Measurements from ENCODE around the gene HNRNPCL1. TPM values are rescaled to one million over a fixed set of nuclear protein-coding genes. Genes with fewer than 3 reads are reported as not detected.

Gene HNRNPCL1
- total RNA-seq, 1 donor, result not detected

- DNase-seq (ENCODE audit: low read depth), result no peak
- TF ChIP-seq CTCF (IDR thresholded peaks at IDR 0.05; ENCODE audit: insufficient read depth, low read depth, low read length), result no peak
- no peak overlapping the region for H3K4me3 ChIP-seq (ENCODE audit: low read depth, low read length)
Observed at GRCh38 chr1:12810691-12811408, 37.7 kb downstream of the HNRNPCL1 start.

DNA sequence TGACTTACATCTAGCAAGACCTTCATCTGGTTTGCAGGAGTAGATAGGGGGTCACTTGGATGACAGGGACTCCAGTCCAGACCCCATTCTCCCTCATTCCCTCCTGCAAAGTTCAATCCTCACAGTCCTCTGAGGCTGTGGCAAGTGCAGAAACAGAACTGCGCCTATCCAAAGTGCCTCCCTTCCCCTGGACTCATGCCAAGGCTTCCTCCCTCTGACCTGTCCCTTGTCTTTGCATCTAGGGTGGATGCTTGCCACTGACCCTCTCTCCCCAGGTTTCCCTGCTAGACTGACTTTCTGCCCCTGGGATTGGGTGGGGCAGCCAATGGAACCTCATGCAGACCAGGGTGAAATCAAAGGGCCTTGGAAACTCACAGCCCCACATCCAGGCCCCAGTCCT is 38.6 kb downstream of the HNRNPCL1 start:
- no peak overlapping the region for H3K4me3 ChIP-seq (ENCODE audit: low read depth, low read length)
- TF ChIP-seq CTCF (IDR thresholded peaks at IDR 0.05; ENCODE audit: insufficient read depth, low read depth, low read length), result no peak
- DNase-seq (ENCODE audit: low read depth), result no peak

DNA sequence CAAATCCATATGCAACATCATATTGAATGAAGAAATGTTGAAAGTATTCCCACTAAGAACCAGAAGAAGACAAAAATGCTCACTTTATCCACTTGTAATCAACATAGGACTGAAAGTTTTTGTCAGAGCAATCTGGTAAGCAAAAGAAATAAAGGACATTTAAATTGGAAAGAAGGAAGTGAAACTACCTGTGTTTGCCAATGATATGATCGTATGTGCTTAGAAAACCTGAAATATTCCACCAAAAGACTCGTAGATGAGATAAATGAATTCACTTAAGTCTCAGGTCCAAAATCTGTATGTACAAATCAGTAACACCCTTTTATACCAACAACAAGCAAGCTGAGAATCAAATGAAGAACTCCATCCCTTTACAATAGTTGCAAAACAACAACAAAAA is 48.8 kb downstream of the HNRNPCL1 start:
- H3K4me3 ChIP-seq (ENCODE audit: low read depth, low read length), result no peak overlapping the region
- TF ChIP-seq CTCF (IDR thresholded peaks at IDR 0.05; ENCODE audit: insufficient read depth, low read depth, low read length), result no peak
- DNase-seq (ENCODE audit: low read depth), result no peak

GRCh38 chr1:12798911-12799310 is 49.6 kb downstream of the HNRNPCL1 start:
- no peak for DNase-seq (ENCODE audit: low read depth)
- no peak overlapping the region for H3K4me3 ChIP-seq (ENCODE audit: low read depth, low read length)
- no peak for TF ChIP-seq CTCF (IDR thresholded peaks at IDR 0.05; ENCODE audit: insufficient read depth, low read depth, low read length)

Other genes with a start within 250 kb of the HNRNPCL1 start
- 84.1 and 137 TPM in 2 replicates for gene DHRS3, start 230.5 kb downstream of the HNRNPCL1 start, total RNA-seq
- 0.43 TPM in 1 of 2 replicates, not detected in the other for gene AADACL4, start 204.6 kb downstream of the HNRNPCL1 start, total RNA-seq
- not detected in 2 replicates for gene AADACL3, start 132.6 kb downstream of the HNRNPCL1 start, total RNA-seq
- not detected in 2 replicates for gene CFAP107, start 102.5 kb downstream of the HNRNPCL1 start, total RNA-seq
- gene PRAMEF12, start 75.0 kb downstream of the HNRNPCL1 start, total RNA-seq, result under 0.01 TPM in 1 of 2 replicates, not detected in the other
- gene PRAMEF1, start 57.3 kb downstream of the HNRNPCL1 start, total RNA-seq, result not detected in 2 replicates
- gene PRAMEF11, start 17.3 kb downstream of the HNRNPCL1 start, total RNA-seq, result not detected in 2 replicates
- gene PRAMEF2, start 8.4 kb upstream of the HNRNPCL1 start, total RNA-seq, result not detected in 2 replicates
- gene PRAMEF4, start 37.5 kb upstream of the HNRNPCL1 start, total RNA-seq, result not detected in 2 replicates
- gene PRAMEF10, start 49.5 kb upstream of the HNRNPCL1 start, total RNA-seq, result not detected in 2 replicates
- not detected in 2 replicates for gene PRAMEF7, start 67.9 kb upstream of the HNRNPCL1 start, total RNA-seq
- gene PRAMEF6, start 98.9 kb upstream of the HNRNPCL1 start, total RNA-seq, result not detected in 2 replicates
- not detected in 2 replicates for gene PRAMEF27, start 207.9 kb upstream of the HNRNPCL1 start, total RNA-seq
- gene HNRNPCL3, start 212.0 kb upstream of the HNRNPCL1 start, total RNA-seq, result not detected in 2 replicates
- not detected in 2 replicates for gene PRAMEF25, start 222.1 kb upstream of the HNRNPCL1 start, total RNA-seq